NCI-H2227 (cell line): ENCODE results near the gene TNIK.
"Not testable (repeated sequence)": the region's sequence is repeated elsewhere in the genome, so short reads cannot be mapped to it uniquely, and the experiment has no call there.

ENCODE experiments used
- DNase-seq: peaks from one replicate; lab custom pipeline; 2025; ENCODE audit not compliant: unreplicated experiment; lab: John Stamatoyannopoulos, UW

TNIK gene

GRCh38 chr3:171149526-171150116 is 310.6 kb downstream of the TNIK start:
- no peak for DNase-seq

- DNase-seq = no peak
Observed at GRCh38 chr3:171145798-171146197, 314.4 kb downstream of the TNIK start.

- peak; percentile 91 for DNase-seq
Observed at GRCh38 chr3:171142985-171143384, 317.2 kb downstream of the TNIK start.

GRCh38 chr3:171140246-171140645 is 320.0 kb downstream of the TNIK start:
- DNase-seq = no peak

- DNase-seq = no peak
Observed at GRCh38 chr3:171138027-171138426, 322.2 kb downstream of the TNIK start.

- no peak for DNase-seq
Observed at GRCh38 chr3:171135549-171135948, 324.7 kb downstream of the TNIK start.

- DNase-seq = no peak
Observed at GRCh38 chr3:171133796-171134569, 326.2 kb downstream of the TNIK start.

GRCh38 chr3:171133337-171133736 is 326.9 kb downstream of the TNIK start:
- DNase-seq = no peak

- DNase-seq = no peak
Observed at GRCh38 chr3:171132873-171133272, 327.3 kb downstream of the TNIK start.

- DNase-seq = no peak
Observed at GRCh38 chr3:171129827-171130226, 330.4 kb downstream of the TNIK start.

- DNase-seq = no peak
Observed at GRCh38 chr3:171127611-171128010, 332.6 kb downstream of the TNIK start.

GRCh38 chr3:171126478-171127209 is 333.6 kb downstream of the TNIK start:
- DNase-seq = no peak

GRCh38 chr3:171125010-171125409 is 335.2 kb downstream of the TNIK start:
- no peak for DNase-seq

- DNase-seq = no peak
Observed at GRCh38 chr3:171123915-171124314, 336.3 kb downstream of the TNIK start.

- DNase-seq = no peak
Observed at GRCh38 chr3:171122861-171123260, 337.3 kb downstream of the TNIK start.

- no peak for DNase-seq
Observed at GRCh38 chr3:171122240-171122639, 338.0 kb downstream of the TNIK start.

- no peak for DNase-seq
Observed at GRCh38 chr3:171121801-171122200, 338.4 kb downstream of the TNIK start.

- DNase-seq = not testable (repeated sequence)
Observed at GRCh38 chr3:171119402-171119801, 340.8 kb downstream of the TNIK start.

GRCh38 chr3:171118993-171119392 is 341.2 kb downstream of the TNIK start:
- DNase-seq = not testable (repeated sequence)

GRCh38 chr3:171116824-171117395 is 343.3 kb downstream of the TNIK start:
- no peak for DNase-seq

GRCh38 chr3:171116365-171116764 is 343.8 kb downstream of the TNIK start:
- no peak for DNase-seq

GRCh38 chr3:171115667-171116066 is 344.5 kb downstream of the TNIK start:
- no peak for DNase-seq
